SK-MEL-5 (cell line): ENCODE data around the gene NTM. TPM values are rescaled to one million over a fixed set of nuclear protein-coding genes. Genes with fewer than 3 reads are reported as not detected.

Experiments
- DNase-seq: peaks from one replicate; pipeline ENCODE4 v3.0.0-alpha.2; 2016; ENCODE audit warnings: low read depth, low spot score
- in situ Hi-C: cut with HindIII; loops from 2 replicates; pipeline ENCODE4 v1.10.0; 2016; ENCODE audit warnings: low sequenced_read_pairs, high pct_unique_total_duplicates, low pct_unique_long_range_greater_than_20kb
- total RNA-seq: library from RNA; depleted of rRNA; stranded (reverse); fragments of >200 nt; shearing (Covaris generic); gene quantifications from 2 replicates; pipeline ENCODE4 v1.2.3, GENCODE V29; 2014

The NTM gene
- total RNA-seq, 1 experiment from 2014 or later: 0.95 TPM

DNA sequence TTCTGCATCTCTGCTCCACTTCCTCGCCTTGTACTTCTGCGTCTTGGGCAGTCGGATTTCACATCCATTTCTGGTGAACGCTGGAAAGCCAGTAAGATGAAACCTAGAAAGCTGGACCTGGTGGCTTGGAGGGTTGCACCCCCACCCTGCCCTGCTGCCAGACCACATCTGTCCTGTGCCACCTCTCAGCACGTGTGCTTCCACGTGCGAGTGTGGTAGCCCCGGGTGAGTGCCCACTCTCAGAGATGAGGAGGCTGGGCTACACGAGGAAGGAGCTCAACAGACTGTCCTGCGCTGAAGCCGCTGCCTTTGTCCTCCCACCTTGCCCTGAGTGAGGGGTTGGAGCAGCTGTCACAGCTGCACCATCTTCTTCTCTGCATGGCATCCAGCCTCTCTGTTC lies 77.5 kb downstream of the NTM start:
- in situ Hi-C loops: no loop called here
- DNase-seq: no peak

DNA sequence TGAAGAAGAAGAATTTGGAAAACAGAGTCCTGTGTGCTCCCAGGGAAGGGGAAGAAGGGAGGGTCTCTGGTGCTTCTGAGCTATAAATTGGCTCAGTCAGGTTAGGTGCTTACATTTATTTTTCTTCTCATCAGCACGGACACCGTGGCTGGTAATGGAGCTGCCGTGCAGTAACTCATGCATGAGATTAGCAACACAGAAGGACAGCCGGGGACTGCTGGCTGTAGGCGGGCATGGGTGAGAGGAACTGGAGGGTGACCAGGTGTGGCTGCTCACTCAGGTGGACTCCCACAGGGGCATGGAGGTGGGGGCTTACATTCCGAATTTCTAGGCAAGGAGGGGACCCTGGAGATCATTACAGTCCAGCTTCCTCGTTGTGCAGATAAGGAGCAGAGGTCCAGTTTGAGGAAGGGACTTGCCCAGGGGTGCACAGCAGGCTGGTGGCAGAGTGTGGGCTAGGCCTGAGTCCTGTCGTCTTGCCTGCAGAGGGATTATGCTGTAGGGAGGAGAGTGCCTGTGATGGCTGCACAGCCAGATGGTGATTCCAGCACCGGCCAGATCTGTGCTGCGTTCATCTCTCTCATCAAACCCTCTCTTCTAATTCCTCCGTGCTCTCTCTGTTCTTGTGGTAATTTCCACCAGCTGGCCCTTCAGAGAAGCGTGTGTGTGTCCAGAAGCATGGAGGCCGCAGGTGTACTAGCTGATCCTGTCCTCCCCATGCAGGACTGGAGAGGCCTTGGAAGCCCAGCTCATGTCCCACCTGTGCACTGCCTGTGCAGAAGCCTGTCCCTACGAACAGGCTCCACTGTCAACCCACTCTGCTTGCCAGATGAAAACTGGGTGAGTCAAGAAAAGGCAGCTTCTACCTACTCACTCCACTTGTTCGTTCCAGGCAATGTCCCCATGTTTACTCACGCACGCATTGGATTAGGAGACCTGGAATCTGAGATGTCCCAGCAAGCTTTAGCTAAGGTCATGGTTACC lies 78.9 kb downstream of the NTM start:
- in situ Hi-C loops: no loop called here
- no peak for DNase-seq

DNA sequence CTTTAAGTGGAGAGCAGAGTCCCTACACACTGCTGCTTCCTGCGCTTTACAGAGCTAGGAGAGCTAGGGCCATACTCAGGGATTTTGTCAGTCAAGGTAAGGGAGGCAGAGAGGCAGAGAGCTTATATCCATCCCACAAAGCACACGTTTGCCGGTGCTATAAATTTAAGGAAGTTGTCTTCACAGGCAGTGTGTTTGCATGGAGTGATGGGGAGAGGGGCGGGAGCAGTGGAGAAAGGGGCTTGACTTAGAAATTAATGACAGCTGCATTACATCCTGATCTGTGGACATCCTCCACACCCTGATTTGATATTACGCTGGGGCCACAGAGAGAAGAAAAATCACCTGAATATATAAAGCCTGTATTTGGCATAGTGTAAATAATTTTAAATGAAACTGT lies 84.1 kb downstream of the NTM start:
- in situ Hi-C loops: no loop called here
- no peak for DNase-seq

DNA sequence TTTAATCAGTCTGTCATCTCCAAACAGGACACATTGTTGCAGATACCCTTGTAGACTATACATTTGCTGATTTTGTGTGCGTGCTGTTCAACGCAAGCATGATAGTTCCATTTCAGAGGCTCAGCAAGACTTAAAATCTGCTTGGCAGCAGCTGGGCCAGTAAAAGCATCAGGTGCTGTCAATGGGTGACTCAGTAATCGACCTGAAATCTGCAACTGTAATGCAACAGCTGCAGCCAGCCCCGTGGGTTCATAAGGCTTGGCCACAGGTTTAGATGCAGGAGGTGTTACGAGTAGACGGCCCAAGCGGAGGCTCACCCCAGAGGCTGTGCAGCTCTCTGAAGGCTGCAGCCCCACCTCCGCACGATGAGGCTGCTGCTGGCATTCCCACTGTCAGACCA lies 84.6 kb downstream of the NTM start:
- no peak for DNase-seq
- in situ Hi-C loops: no loop called here

DNA sequence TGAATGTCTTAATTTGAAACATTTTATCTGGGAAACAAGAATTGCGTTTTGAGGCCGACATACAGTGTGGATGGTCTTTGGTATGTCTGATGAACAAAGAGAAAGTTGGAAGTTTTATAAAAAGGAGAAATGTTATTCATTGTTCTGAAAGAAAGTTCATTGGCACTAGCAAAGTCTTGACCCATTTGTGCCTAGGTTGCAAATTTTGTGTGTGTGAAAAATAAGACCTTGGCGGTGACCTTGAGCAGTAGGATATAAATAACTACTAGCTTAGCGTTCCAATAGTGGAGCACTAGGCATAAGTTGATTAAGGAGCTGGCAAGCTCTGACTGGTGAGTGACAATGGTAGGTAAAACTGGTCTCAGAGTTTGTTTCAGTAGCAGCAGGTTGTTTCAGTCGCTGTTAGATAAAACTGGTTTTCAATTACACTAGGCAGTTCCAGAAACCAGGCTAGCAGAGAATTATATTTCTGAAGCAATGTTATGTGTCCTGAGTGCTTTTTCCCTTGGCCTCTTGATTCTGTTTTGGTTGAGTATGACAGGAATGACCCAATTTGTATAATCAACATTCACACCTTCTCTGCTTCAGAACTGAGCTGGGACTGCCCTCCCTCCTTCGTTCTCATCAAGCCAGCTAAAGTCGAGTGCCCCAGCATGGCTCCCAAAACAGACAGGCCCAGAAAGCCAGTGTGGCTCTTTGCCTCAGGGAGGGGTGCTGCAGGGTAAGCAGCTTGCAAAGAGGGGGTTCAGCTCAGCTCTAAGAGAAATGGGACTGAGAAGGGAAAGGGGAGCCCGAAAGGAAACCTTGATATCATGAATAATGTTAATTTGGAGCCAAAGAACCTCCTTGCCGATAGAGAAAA lies 85.7 kb downstream of the NTM start:
- in situ Hi-C loops: no loop called here
- DNase-seq: no peak

DNA sequence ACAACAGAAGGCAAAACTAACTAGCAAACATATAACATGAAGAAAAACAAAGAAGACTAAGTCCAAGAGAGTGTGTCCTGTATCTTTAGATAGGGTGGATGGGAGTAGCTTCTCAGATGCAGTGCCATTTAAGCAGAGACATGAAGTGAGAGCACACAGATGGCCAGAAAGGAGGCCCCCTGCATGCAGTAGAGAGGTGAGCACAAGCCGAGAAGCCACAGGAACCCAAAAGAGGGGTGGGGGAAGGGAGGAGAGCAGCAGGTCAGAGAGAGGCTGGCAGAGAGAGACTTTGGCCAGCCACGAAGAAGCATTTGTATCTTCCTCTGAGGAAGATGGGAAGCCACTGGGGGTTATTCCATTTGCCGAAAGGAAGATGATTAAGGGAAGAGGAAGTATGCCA lies 86.7 kb downstream of the NTM start:
- in situ Hi-C loops: no loop called here
- DNase-seq: no peak

DNA sequence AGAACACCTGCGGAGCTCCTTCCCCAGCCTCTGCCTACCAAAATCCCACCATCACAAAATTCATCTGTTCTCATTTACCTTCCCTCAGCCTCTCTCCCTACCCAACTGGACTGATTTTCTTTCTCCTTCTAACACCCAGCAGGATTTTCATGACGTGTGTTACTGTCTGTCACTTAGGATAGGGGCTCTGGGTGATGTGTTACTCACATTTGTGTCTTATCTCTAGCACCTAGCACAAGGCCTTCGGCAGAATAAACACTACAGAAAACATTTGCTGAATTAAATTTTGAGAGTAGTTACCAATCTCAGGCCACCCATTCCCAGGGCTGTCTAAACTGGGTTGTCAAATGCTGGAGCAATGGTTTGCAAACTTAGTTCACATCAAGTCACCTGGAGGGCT lies 88.0 kb downstream of the NTM start:
- in situ Hi-C loops: no loop called here

DNA sequence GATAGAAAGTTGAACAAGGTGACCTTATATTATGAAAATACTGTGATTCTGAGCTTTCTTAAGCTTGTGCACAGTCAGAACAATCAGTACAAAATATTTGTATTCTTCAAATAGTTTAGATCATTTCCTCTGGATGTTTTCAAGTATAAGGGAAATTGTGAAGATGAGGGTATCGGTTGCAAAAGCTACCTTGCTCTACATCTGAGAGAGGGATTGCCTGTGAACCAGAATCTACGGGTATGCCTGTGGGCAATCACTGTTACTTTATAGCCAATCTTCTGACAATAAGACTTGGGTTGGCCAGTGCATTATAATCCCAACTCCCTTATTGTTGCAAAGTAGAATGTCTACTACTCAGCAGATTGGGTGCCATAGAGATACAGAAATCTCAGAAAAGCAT lies 90.5 kb downstream of the NTM start:
- DNase-seq: no peak
- in situ Hi-C loops: no loop called here

More for the DNA sequence above, 88.0 kb downstream of the NTM start:
- DNase-seq: no peak

DNA sequence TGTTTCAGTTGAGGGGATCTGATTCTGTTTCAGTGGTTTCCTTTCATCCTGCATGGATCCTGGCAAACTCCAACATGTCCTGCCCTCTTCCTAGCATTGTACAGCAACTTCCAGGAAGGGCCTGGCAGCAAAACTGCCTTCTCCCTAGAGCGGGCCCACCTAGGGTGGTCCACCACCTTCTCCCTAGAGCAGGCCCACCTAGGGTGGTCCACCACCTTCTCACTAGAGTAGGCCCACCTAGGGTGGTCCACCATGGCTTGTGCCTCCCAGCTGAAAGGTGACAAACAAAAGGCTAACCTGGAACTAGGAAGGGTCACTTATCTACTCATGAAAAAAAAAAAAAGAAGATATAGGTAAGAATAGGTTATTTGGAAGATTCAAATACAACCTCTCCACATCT lies 92.2 kb downstream of the NTM start:
- in situ Hi-C loops: no loop called here
- no peak for DNase-seq

DNA sequence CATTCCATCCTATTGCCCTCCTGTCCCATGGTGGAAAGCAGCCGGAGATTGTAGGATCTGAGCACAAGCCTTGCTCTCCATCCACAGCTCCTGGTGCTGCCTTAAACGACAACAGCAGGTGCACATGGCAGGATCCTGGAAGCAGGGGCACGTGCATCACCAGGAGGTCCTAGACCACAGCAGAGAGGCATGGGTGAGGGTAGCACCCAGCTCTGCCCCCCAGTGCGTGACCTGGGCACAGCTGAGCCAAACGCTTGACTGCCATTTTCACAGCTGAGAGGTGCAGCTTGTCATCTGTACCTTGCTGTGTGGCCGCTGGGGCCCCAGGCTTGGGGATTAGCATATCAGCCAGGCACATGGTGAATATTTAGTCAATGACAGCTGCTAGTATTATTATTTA lies 92.7 kb downstream of the NTM start:
- in situ Hi-C loops: no loop called here

DNA sequence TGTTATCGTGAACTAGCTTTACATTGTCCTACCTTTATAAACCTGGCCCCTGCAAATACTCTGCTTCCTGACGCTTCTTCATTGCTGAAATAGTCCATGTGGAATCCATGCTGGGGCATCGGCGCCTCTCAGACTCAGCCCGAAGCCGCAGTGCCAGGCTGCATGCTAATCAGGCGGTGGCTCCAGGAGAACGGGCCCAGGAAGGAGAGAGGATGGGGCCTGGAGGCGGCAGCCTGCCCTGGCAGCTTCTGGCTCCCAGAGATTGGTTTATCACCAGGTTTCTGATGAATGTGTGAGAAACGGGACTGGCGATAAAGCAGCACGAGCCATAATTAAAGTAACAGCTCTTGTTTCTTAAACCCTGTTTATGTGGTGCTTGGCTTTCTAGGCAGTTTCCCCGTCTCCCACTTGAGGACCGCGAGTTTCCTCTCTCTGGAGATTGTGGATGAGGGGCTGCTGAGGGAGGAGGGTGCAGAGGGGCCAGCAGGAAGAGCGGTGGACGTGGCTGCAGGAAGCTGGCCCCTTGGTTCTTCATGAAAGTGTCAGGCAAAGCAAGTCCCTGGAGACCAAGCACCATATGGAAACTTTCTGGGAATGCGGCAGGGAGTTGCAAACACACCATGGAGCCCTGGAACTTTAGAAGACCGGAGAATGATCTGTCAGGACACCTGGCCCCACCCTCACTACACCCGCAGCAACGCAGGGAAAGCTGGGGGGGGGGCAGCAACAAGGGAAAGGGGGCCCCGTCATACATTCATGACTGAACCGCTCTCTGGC lies 93.4 kb downstream of the NTM start:
- no peak for DNase-seq
- in situ Hi-C loops: no loop called here

More for the DNA sequence above, 92.7 kb downstream of the NTM start:
- no peak for DNase-seq

DNA sequence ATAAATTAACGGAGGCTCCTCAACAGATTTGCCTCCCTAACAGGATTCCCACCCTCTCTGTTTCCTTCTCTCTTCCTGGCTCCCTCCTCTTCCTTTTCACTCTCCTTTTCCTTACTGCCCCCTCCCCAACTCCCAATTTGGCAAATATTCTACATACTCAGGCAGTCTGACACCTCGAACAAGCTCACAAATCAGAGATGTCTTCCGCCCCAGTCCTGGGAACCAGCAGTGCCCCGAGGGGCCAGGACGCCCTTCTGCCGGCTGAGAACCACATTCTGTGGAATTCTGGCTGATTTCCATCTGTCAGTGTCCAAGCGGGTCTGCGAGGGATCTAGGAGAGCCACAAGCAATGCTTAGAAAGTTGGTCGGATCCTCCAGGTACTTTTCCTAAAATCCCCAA lies 94.0 kb downstream of the NTM start:
- in situ Hi-C loops: no loop called here
- DNase-seq: no peak

DNA sequence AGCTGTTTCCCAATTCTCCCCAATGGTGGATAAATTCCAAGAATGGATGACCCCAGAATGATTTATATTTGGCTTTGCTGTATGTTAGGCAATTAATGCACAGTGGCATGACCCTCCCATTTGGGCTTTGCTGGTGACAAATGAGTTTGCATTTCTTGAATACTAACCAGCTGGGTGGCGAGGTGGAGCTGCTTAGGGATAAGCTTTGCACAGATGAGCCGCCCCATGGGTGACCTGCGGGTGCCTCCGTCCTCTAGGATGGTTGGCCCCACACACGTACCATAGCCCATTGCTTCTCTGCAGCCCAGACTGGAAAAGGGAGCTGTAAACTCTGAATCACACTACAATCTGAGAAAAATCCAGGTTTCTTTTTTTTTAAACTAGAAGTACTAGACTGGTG lies 94.6 kb downstream of the NTM start:
- DNase-seq: no peak
- in situ Hi-C loops: no loop called here

DNA sequence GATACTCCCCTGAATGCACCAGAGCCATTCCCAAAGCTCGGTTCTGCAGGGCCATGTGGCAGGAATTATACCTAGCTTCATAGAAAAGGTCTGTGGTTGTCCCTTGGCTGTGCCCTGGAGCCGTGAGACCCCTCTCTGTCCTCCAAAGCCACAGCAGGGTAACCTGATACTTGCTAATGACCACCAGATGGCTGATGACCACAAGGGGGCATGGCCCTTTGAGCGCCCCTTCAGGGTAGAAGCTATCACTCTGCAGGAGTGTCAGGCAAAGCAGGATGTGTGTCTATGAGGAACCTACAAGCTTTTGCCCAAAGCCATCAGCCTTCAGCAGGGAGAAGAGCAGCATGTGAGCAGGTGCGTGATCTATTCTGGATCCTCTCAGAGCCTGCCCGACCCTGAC lies 95.3 kb downstream of the NTM start:
- in situ Hi-C loops: no loop called here

DNA sequence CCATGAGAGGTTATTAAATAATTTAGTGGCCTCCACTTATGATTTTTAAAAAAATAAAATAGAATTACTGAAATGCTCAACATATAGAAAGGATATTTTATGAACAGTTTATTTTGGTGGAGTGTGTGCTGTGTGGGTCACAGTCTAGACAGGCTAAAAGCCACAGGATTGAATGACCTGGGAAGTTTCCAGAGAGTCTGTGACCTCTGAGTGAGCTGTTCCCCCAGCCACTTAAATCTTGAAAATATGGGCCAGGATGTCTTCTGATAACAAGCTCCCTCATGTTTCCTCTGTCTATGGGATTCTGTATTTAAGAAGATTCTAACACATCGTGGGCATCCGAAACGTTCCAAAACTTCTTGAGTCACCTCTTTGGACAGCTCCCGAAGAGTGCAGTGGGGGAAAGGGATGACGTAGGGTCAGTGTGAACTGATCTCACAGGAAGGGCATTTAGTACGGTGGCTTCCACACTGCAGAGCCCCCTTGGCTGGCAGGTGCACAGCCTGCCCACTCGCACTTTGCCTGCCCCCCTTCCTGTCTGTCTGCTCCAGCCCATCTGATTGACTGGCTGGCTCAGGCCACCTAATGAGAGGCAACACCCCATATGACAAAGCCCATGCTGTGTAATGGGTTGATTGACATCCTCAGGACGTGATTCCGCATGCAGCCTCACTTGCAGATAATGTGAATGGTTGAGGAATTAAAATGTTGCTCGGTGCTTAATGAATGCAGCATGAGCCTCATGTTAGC lies 97.4 kb downstream of the NTM start:
- in situ Hi-C loops: no loop called here
- no peak for DNase-seq

More for the DNA sequence above, 95.3 kb downstream of the NTM start:
- no peak for DNase-seq

DNA sequence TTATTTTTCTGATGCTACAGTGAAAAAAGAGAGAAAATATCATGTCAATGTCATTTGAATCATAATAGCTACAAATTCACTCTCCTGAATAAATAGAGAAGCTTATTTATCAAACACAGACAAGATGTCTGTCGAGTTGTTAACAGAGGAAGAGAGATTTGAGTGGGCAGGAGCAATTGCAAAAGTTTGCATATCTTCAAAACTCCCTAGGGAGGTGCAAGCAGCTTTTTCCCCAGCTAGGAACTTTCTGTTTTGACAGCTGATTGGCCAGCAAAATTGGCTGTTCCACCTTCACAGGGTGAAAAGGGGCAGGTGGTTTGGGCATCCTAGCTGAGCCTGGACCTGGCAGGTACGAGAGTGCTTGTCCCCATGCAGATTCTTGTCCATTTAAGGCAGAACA lies 98.2 kb downstream of the NTM start:
- no peak for DNase-seq
- in situ Hi-C loops: no loop called here

DNA sequence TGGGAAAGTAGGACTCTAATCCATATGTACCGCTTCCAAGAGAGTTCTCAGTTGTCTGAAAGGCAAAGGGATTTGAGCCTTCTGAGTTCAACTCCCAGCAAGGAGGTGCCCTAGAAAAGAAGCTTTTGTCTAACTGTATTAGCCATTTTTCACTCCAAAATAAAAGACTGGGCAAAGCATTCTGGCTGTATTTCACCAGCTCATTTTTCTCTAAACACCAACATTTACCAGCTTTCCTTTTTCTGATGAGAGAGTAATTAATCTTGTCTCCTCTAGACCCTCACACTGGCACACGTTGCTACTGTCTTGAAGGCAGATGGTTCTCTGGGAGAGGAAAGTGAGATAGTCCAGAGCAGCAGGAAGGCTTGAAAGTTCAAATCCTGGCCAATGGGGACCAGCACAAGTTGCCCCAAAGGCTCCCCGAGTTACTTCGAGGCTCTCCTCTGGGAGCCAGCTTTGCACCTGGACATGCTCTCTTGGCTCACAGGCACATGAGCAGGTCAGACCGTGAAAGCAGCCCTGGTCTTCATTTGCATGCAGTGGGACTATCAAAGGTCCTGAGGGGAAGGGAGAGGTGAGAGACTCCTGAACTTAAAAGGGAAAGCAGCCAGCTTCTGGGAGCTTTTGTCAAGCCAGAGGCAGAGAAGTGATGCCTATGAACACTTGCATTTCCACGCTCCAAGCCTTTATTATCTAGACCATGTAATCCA lies 100.0 kb downstream of the NTM start:
- in situ Hi-C loops: no loop called here
- no peak for DNase-seq
